HUES6 (cell line): ENCODE data around the gene SLC29A3.

ENCODE experiments used
- H3K27ac ChIP-seq: 2 replicates; pipeline ENCODE4 v1.7.0; 2013; ENCODE audit warnings: low read depth, mild to moderate bottlenecking, low read length, inconsistent platforms
- H3K27me3 ChIP-seq: 2 replicates; pipeline ENCODE4 v1.6.1; 2013; ENCODE audit warnings: low read length; ENCODE audit not compliant: control insufficient read depth, insufficient read depth
- H3K36me3 ChIP-seq: 2 replicates; pipeline ENCODE4 v1.6.1; 2013; ENCODE audit warnings: low read length; ENCODE audit not compliant: control insufficient read depth, insufficient read depth
- H3K4me1 ChIP-seq: 2 replicates; pipeline ENCODE4 v1.6.1; 2013; ENCODE audit warnings: low read length; ENCODE audit not compliant: control insufficient read depth, insufficient read depth
- H3K4me3 ChIP-seq: 2 replicates; pipeline ENCODE4 v1.5.1; 2013; ENCODE audit warnings: low read depth, low read length
- H3K9ac ChIP-seq: one replicate; pipeline ENCODE4 v1.6.1; 2013; ENCODE audit warnings: mild to moderate bottlenecking, low read length
- H3K9me3 ChIP-seq: 2 replicates; pipeline ENCODE4 v1.6.1; 2013; ENCODE audit warnings: low read depth, low read length; ENCODE audit not compliant: control insufficient read depth, insufficient read depth

The SLC29A3 gene

DNA sequence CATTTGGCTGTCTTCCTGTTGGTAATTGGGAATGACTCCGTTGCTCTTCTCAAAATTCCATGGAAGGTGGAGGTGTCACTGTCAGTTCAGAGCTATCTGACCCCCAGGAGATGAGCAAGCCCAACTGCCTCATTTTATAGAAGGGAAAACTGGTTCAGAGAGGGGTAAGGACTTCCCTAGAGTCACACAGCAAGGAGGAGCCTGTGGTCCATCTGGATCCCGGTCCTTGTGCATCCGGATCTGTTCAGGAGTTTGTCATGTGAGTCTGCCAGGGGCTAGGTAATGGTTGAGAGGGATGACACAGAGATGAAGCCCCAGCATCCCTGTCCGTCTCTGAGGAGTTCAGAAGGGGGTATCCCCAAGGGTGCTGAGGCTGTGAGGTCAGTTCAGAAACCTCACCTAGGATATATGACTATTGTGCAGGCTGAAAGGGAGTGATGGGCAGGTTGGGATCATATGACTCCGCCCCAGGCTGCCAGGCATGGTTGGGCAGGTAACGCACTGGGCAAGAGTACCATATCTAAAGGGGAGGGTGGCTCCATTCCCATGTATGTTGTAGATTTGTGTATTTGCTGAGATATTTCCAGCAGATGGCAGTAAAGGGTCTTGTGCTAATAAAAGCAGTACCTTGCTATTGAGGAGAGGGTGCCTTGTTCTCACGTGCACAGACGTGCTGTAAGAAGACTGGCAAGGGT lies 16.0 kb upstream of the SLC29A3 start:
- Histone ChIP-seq H3K9ac (no peak overlapping the region), H3K9me3 (no peaks in the 10 kb centered on the region), H3K4me3 (no peak overlapping the region), H3K27ac (no peak overlapping the region), H3K27me3 (no peaks in the 10 kb centered on the region), H3K4me1 (no peaks in the 10 kb centered on the region), H3K36me3 (peaks cover 22% of the 10 kb centered on the region)

DNA sequence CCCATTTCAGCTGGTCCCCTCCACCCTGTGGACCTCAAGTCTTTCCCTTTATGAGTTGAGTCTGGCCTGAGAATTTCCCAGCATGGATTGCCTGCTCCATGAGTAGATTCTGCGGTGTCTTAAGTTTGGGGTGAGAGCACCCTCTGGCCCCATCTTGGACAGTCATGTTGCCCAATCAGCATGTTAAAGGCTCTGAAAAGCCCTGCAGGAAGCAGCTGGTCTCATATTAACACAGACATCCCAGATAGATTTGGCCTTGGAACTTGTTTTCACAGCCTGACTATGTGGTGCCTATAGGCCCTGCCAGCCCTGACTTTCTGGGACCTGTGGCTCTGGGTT lies 15.5 kb upstream of the SLC29A3 start:
- Histone ChIP-seq H3K4me3 (no peak overlapping the region), H3K9ac (no peak overlapping the region), H3K4me1 (no peaks in the 10 kb centered on the region)

DNA sequence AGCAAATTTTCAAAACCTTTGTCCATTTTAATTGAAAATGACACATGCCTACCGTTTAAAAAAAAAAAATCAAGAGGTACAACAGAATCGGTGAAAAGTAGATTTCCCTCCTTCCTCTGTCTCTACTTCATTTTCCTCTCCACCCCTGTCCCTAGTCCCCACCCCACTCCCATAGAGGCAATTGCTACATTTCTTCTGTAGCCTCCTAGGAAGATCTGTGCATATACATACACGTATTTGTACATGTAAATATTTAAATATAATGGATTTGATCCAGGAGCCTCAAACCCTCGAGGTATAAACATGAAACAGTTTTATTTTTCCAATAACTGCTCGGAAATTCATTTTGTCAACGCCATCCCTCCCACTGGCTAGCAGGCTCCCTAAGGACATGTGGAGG lies 14.1 kb upstream of the SLC29A3 start:
- peaks cover 10% of the 10 kb centered on the region; the same call in 1 of the 2 replicates for H3K36me3 ChIP-seq
- H3K9ac ChIP-seq, result no peak overlapping the region
- no peak overlapping the region for H3K27ac ChIP-seq
- no peaks in the 10 kb centered on the region for H3K9me3 ChIP-seq
- H3K4me1 ChIP-seq, result no peaks in the 10 kb centered on the region
- H3K27me3 ChIP-seq, result no peaks in the 10 kb centered on the region
- no peak overlapping the region for H3K4me3 ChIP-seq

More for the DNA sequence above, 15.5 kb upstream of the SLC29A3 start:
- Histone ChIP-seq H3K9me3 (no peaks in the 10 kb centered on the region), H3K36me3 (peaks cover 18% of the 10 kb centered on the region), H3K27ac (no peak overlapping the region), H3K27me3 (no peaks in the 10 kb centered on the region)

DNA sequence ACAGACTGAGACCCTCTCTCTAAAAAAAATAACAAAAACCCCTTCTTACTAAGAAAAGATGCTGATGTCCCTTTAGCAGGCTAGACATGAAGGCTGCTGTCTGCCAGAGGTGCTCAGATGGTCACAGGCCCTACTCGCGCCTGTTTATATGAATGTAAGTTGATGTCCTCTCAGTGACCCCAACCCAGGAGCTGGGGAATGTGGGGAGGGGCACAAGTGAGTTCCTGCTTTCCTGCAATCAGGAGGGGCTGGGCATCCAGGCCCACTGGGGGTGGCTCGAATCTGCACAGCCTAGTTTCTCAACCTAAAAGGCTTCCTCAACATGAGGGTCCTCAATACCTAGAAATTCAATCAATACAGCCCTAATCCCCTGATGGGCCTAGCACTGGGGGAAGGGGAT lies 12.1 kb upstream of the SLC29A3 start:
- Histone ChIP-seq H3K4me3 (no peak overlapping the region), H3K9me3 (no peaks in the 10 kb centered on the region), H3K36me3 (no peaks in the 10 kb centered on the region), H3K27ac (no peak overlapping the region), H3K4me1 (no peaks in the 10 kb centered on the region), H3K27me3 (0 out of 2 replicates have a peak, but pooled peaks cover 2% of the 10 kb centered on the region), H3K9ac (no peak overlapping the region)

DNA sequence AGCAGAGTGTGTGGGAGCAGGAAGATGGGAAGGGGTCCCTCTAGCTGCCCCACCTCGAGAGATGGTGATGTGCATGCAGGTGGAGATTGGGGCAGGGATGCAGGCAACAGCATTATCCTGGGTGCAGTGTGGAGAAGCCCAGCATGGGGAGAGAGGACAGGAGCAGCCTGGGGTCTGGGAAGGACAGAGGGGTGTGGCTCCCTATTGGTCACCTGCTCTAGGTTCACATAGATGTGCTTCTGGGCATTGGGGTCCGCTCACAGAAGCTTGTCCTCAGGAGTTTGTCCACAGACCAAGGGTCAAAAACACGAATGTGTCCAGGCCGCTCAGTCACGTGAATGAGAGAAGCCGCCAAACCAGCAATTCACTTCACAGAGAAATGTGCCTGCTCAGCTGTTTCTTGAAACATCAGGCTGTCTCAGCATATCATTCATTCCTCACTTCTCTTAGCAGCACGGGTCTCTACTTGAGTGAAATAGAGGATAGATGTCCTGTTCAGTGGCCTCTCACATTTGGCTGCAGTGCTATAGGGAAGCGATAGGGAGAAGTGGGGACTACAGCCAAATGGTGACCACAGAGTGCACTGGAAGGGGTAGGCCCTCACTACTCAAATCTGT lies 11.5 kb upstream of the SLC29A3 start:
- Histone ChIP-seq H3K4me1 (no peaks in the 10 kb centered on the region), H3K27ac (no peak overlapping the region), H3K9ac (no peak overlapping the region), H3K9me3 (no peaks in the 10 kb centered on the region), H3K36me3 (no peaks in the 10 kb centered on the region), H3K4me3 (no peak overlapping the region), H3K27me3 (0 out of 2 replicates have a peak, but pooled peaks cover 3% of the 10 kb centered on the region)

DNA sequence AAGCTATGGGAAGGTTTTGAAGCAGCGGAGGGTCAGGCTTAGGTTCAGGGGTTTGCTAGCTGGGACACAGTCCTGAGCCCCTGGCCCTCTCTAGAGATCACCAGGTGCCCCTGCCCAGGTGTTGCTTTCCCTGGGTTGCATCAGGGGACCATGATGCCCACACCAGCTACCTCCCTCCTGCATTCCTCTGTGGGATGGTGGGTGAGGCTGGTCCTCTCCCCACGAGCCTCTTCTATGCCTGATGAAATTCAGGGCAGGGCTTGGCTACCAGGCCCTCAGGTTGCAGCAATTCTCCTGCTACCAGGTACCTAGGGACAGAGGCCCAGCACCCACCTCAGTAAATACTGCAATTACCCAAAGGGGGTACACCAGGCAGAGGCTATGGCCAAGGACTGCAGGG lies 10.8 kb upstream of the SLC29A3 start:
- H3K4me3 ChIP-seq, result no peak overlapping the region
- H3K36me3 ChIP-seq, result no peaks in the 10 kb centered on the region
- no peaks in the 10 kb centered on the region for H3K9me3 ChIP-seq
- no peak overlapping the region for H3K27ac ChIP-seq
- H3K9ac ChIP-seq, result no peak overlapping the region
- H3K27me3 ChIP-seq, result peaks cover 6% of the 10 kb centered on the region; the same call in 1 of the 2 replicates
- H3K4me1 ChIP-seq, result no peaks in the 10 kb centered on the region

DNA sequence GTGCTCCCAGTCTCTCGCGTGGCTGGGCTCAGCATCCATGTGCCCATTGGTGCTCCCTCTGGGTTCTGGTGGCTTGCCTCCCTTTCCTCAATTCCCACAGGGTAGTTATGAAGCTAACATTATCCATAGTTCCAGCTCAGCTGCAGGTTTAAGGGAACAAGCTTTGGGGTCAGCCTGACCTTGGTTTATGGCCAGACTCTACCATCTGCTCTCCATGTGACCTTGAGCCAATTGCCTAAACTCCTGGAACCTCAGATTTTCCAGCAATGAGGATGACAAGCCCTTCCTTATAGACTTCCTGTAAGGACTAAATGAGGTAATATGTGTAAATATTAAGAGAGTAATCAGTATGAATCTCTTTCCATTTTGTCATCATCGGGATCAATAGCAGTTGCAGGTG lies 10.1 kb upstream of the SLC29A3 start:
- Histone ChIP-seq H3K4me3 (no peak overlapping the region), H3K4me1 (no peaks in the 10 kb centered on the region), H3K27me3 (peaks cover 6% of the 10 kb centered on the region; the same call in 1 of the 2 replicates), H3K9me3 (no peaks in the 10 kb centered on the region), H3K27ac (no peak overlapping the region), H3K36me3 (no peaks in the 10 kb centered on the region), H3K9ac (no peak overlapping the region)

DNA sequence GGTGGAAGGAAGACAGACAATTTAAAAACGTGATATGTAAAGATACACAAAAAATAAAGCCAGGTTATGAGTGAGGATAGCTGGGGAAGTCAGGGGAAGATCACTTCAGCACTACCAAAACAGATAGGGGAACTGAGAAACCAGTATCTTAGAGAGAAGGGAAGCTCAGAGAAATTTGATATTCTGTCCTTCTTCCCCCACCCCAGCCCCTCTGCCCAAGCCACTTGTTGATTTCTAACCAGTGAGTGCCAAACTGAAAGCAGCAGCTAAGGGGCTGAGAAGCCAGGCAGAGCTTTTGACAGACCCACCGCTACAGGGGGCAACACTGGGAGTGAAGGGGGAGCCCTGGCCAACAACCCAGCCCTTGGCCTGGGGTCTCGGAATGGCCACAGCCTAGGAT lies 9.1 kb upstream of the SLC29A3 start:
- H3K4me1 ChIP-seq, result peaks cover 5% of the 10 kb centered on the region
- no peak overlapping the region for H3K4me3 ChIP-seq
- no peak overlapping the region for H3K27ac ChIP-seq
- H3K9me3 ChIP-seq, result no peaks in the 10 kb centered on the region
- peaks cover 6% of the 10 kb centered on the region; the same call in 1 of the 2 replicates for H3K27me3 ChIP-seq
- no peaks in the 10 kb centered on the region for H3K36me3 ChIP-seq
- no peak overlapping the region for H3K9ac ChIP-seq

DNA sequence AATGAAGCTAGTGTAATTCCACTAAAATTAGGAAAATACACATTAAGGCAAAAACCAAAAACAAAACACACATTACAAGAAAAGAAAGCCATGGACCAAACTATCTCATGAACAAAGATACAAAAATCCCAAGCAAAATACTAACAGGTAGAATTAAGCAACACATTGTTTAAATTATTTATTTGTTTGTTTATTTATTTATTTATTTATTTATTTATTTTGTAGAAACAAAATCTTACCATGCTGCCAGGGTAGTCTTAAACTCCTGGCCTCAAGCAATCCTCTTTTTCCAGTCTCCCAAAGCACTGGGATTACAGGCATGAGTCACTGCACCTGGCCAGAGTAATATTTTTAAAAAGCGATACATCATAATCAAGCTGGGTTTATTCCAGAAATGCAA lies 6.8 kb upstream of the SLC29A3 start:
- H3K27ac ChIP-seq, result no peak overlapping the region
- no peak overlapping the region for H3K9ac ChIP-seq
- no peaks in the 10 kb centered on the region for H3K36me3 ChIP-seq
- H3K9me3 ChIP-seq, result no peaks in the 10 kb centered on the region
- peaks cover 6% of the 10 kb centered on the region; the same call in 1 of the 2 replicates for H3K27me3 ChIP-seq
- peaks cover 9% of the 10 kb centered on the region for H3K4me1 ChIP-seq
- H3K4me3 ChIP-seq, result no peak overlapping the region

DNA sequence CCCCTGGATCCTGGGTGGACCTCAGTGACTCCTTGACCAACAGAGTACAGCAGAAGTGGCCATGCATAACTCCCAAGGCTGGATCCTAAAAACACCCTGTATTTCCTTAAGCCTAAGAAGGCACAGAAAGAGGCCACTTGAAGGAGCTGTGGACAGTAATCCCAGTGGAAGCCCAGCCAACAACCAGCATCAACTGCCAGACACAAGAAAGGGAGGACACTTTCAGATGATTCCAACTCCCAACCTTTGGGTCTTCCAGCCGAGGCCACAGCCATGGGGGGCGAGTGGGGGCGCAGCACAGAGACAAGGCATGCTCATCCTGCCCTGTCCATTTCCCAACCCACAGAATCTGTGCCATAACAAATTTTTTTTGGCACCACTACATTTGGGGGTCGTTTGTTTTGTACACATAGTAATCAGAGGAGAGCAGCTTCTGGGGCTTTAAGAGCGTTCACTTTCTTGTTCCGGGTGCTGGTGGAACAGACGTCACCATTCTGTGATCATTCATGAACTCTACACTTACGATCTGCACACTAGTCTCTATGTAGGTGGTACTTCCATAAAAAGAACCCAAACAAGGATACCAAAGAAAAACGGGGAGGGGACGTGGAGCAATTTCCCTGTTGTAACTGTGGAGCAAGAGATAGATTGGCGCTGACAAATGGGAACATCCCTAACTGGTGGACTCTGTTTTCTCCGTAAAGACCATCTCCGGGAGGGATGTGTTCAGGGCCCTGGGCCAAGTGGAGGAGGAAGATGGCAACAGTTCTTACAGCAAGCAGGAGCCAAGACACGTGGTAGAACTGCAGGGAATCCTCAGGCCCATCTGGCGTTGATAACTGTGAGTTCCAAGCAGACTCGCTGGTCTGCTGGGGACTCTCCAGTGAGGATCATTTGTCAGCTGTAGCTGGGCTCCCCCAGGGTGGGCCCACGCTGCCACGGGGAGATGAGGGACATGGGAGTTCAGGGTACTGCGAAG lies 6.0 kb upstream of the SLC29A3 start:
- Histone ChIP-seq H3K4me3 (no peak overlapping the region), H3K27ac (no peak overlapping the region), H3K9me3 (no peaks in the 10 kb centered on the region), H3K27me3 (peaks cover 6% of the 10 kb centered on the region; the same call in 1 of the 2 replicates), H3K4me1 (peaks cover 9% of the 10 kb centered on the region), H3K36me3 (no peaks in the 10 kb centered on the region), H3K9ac (no peak overlapping the region)
